Body of pancreas (tissue), 4 donors: Measurements from ENCODE around the gene SLN. TPM values are rescaled to one million over a fixed set of nuclear protein-coding genes. Genes with fewer than 3 reads are reported as not detected.

Source experiments
- ATAC-seq: fragments of 150-250 bp; one replicate; pipeline ENCODE4 v1.9.1; 2016
- DNase-seq, 4 donors: peaks; one replicate each; pipeline ENCODE4 v3.0.0-alpha.2; 2019
- H3K27ac ChIP-seq, 4 donors: fragments of 200-600 bp; sonication (generic); 1 replicate in 3 of 4; 2 replicates in 1 of 4; pipeline versions ENCODE4 v1.5.1 to v1.6.1; 2016 to 2019; ENCODE audit warnings: mild to moderate bottlenecking in 1 of 4, mixed read lengths in 1 of 4, moderate library complexity in 1 of 4
- H3K27me3 ChIP-seq, 2 donors: fragments of 200-600 bp; sonication (generic); one replicate each; pipeline ENCODE4 v1.6.0; 2016; ENCODE audit warnings: mild to moderate bottlenecking in 1 of 2
- H3K36me3 ChIP-seq, 2 donors: fragments of 200-600 bp; sonication (generic); replicated peaks in 1 of 2; 2 replicates each; pipeline ENCODE4 v1.5.1; 2016; ENCODE audit warnings: low read depth in 2 of 2; ENCODE audit not compliant: insufficient read depth in 1 of 2
- H3K4me1 ChIP-seq: fragments of 200-600 bp; sonication (generic); one replicate; pipeline ENCODE4 v1.6.0; 2016
- H3K4me3 ChIP-seq, 2 donors: fragments of 200-600 bp; sonication (generic); 1 replicate in 1 of 2; 2 replicates in 1 of 2; pipeline ENCODE4 v1.5.1; 2016 to 2019
- H3K9me3 ChIP-seq, 3 donors: fragments of 200-600 bp; sonication (generic); 1 replicate in 2 of 3; 2 replicates in 1 of 3; pipeline ENCODE4 v1.5.1; 2016
- POLR2A ChIP-seq, 3 donors: fragments of 450-650 bp; IDR thresholded peaks; one replicate each; pipeline ENCODE4 v1.6.1; 2016; ENCODE audit warnings: antibody characterized with exemption in 3 of 3, mild to moderate bottlenecking in 2 of 3
- WGBS, 2 donors: methylation state at CpG; one replicate each; pipeline ENCODE4 v1.1.5; 2017; 5-methylcytosine and 5-hydroxymethylcytosine counted together
- intact Hi-C: fragments of 100-400 bp; cut with DNase I; formaldehyde crosslinking; loops from one replicate; pipeline ENCODE4 v1.15.1; 2023
- total RNA-seq, 2 donors: library from RNA; depleted of rRNA; stranded (reverse); fragments of >200 nt; gene quantifications; one replicate each; pipeline ENCODE4 v1.1.0, GENCODE V29; 2016
- TF ChIP-seq, protein P1 (sequence below), 7 experiments: fragments of 450-650 bp in 4 of 7; fragments of 200-600 bp in 3 of 7; sonication (generic) in 3 of 7; IDR thresholded peaks; one replicate each; pipeline ENCODE4 v1.5.1; 2016 to 2019; ENCODE audit warnings: antibody characterized with exemption in 7 of 7

SLN gene
- total RNA-seq, 2 donors from 2014 or later: 2.3 to 3.0 TPM

DNA sequence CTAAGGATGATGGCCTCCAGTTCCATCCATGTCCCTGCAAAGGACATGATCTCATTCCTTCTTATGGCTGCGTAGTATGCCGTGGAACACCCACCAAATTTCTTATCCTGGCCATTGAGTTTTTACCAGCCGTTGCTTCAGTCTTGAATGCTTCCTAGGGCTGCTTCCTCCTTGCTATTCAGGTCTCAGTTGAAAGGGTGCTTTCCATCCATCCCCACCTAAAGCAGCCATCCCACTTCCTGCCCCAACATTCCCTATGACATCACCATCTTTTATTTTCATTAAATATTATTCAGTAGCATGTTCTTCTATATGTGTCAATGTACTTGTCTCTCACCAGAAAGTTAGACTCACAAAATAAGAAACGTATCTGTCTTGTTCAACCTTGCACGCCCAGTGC is 40.7 kb upstream of the SLN start:
- TF ChIP-seq POLR2A (IDR thresholded peaks at IDR 0.05): no peak
- TF ChIP-seq, protein P1, sequence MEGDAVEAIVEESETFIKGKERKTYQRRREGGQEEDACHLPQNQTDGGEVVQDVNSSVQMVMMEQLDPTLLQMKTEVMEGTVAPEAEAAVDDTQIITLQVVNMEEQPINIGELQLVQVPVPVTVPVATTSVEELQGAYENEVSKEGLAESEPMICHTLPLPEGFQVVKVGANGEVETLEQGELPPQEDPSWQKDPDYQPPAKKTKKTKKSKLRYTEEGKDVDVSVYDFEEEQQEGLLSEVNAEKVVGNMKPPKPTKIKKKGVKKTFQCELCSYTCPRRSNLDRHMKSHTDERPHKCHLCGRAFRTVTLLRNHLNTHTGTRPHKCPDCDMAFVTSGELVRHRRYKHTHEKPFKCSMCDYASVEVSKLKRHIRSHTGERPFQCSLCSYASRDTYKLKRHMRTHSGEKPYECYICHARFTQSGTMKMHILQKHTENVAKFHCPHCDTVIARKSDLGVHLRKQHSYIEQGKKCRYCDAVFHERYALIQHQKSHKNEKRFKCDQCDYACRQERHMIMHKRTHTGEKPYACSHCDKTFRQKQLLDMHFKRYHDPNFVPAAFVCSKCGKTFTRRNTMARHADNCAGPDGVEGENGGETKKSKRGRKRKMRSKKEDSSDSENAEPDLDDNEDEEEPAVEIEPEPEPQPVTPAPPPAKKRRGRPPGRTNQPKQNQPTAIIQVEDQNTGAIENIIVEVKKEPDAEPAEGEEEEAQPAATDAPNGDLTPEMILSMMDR (IDR thresholded peaks at IDR 0.05): no peak
- DNase-seq (no peak), ATAC-seq (no peak)
- Histone ChIP-seq H3K9me3 (no peaks in the 10 kb centered on the region), H3K27ac (no peak overlapping the region), H3K4me1 (no peaks in the 10 kb centered on the region), H3K4me3 (no peak overlapping the region), H3K27me3 (no peaks in the 10 kb centered on the region), H3K36me3 (no peaks in the 10 kb centered on the region)
- intact Hi-C loops: no loop called here
- WGBS, 2 donors: 38 to 58% methylated on average over 5 of the region's 5 CpGs

DNA sequence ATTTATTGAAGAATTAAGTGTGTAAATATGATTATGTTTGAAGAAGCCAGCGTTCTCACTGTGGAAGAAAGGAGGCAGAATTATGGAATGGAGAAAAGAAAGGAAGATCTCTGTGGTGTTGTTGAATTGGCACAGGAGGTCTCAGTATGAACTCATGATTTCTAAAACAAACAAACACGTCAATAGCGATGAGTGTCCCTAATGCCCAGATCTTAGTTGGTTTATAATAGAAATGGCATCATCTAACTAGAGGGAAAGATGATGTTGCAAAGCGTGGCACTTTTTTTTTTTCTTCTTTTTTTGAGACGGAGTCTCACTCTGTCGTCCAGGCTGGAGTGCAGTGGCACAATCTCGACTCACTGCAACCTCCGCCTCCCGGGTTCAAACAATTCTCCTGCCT is 39.2 kb upstream of the SLN start:
- TF ChIP-seq POLR2A (IDR thresholded peaks at IDR 0.05): no peak
- Histone ChIP-seq H3K36me3 (no peaks in the 10 kb centered on the region), H3K9me3 (no peaks in the 10 kb centered on the region), H3K27ac (no peak overlapping the region), H3K27me3 (no peaks in the 10 kb centered on the region), H3K4me1 (no peaks in the 10 kb centered on the region), H3K4me3 (no peak overlapping the region)
- intact Hi-C loops: no loop called here
- DNase-seq: no peak
- 66 to 70% methylated on average over 9 of the region's 9 CpGs for WGBS, 2 donors
- no peak for ATAC-seq

DNA sequence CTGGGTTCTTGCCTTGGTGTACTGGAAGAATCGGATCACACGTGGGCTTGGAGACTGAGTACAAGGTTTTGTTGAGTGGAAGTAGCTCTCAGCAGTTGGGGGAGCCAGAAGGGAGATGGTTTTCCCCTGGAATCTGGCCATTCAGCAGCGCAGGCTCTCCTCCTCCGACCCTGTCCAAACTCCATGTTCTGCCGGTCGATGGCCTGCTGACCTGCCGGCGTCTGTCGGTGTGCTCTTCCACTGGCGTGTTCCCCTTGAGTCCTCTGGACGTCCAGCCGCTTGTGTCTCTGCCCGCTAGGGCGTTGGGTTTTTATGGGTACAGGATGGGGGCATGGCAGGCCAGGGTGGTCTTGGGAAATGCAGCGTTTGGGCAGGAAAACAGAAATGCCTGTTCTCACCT is 38.5 kb upstream of the SLN start:
- DNase-seq: no peak
- 73 to 76% methylated on average over 14 to 15 of the region's 15 CpGs for WGBS, 2 donors

DNA sequence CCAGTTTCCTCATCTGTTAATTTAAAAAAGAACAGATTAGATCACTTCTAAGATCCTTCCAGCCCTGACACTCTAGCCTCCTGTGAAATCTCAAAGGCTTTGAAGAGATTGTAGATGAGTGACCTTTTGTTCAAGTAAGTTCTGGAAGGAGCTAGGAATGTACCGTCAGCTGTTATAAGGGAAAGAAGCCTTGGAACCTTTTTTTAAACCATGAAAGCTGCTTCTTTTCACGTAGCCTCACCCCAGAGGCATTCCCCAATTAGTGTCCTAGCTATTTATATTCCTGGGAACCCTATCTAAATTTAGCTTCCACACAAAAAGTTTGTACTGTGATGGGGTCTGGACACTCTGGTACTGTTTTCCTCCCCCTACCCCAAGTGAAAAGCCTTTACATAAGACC is 35.8 kb upstream of the SLN start:
- 25 to 38% methylated on average over 2 of the region's 2 CpGs for WGBS, 2 donors
- H3K9me3 ChIP-seq: no peaks in the 10 kb centered on the region
- intact Hi-C loops: no loop called here
- no peaks in the 10 kb centered on the region for H3K4me1 ChIP-seq
- TF ChIP-seq POLR2A (IDR thresholded peaks at IDR 0.05): no peak
- TF ChIP-seq, protein P1 (IDR thresholded peaks at IDR 0.05): no peak
- no peaks in the 10 kb centered on the region for H3K27me3 ChIP-seq
- no peaks in the 10 kb centered on the region for H3K36me3 ChIP-seq
- H3K27ac ChIP-seq: no peak overlapping the region
- no peak for ATAC-seq
- no peak for DNase-seq
- no peak overlapping the region for H3K4me3 ChIP-seq

More for the DNA sequence above, 38.5 kb upstream of the SLN start:
- ATAC-seq: no peak
- no peak overlapping the region for H3K4me3 ChIP-seq
- intact Hi-C loops: no loop called here
- H3K4me1 ChIP-seq: no peaks in the 10 kb centered on the region
- H3K27me3 ChIP-seq: no peaks in the 10 kb centered on the region
- H3K9me3 ChIP-seq: no peaks in the 10 kb centered on the region
- no peaks in the 10 kb centered on the region for H3K36me3 ChIP-seq
- no peak overlapping the region for H3K27ac ChIP-seq
- TF ChIP-seq POLR2A (IDR thresholded peaks at IDR 0.05): no peak

DNA sequence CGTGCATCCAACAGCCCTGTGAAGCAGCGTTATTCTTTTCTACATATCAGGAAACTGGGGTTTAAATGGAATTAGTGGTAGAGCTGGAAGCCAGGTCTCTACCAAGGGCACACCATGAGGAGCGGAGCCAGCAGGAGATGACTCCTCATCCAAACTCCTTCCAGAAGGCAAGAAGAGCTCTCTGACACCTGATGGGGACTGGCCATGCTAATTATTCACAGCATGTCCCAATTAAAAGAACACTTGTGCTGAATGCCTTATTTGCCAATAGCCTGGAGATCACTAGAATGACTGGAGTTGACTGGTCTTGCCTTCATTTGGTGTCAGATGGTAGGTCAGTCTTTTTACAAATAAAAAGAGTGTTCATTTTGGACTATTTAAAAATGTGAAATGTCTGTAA is 32.9 kb upstream of the SLN start:
- DNase-seq (no peak), ATAC-seq (no peak)
- 36 to 51% methylated on average over 3 of the region's 3 CpGs for WGBS, 2 donors
- Histone ChIP-seq H3K4me1 (no peaks in the 10 kb centered on the region), H3K27me3 (no peaks in the 10 kb centered on the region), H3K4me3 (no peak overlapping the region), H3K9me3 (no peaks in the 10 kb centered on the region), H3K27ac (no peak overlapping the region), H3K36me3 (no peaks in the 10 kb centered on the region)
- TF ChIP-seq, protein P1 (IDR thresholded peaks at IDR 0.05): no peak
- no peak for TF ChIP-seq POLR2A (IDR thresholded peaks at IDR 0.05)
- intact Hi-C loops: no loop called here

DNA sequence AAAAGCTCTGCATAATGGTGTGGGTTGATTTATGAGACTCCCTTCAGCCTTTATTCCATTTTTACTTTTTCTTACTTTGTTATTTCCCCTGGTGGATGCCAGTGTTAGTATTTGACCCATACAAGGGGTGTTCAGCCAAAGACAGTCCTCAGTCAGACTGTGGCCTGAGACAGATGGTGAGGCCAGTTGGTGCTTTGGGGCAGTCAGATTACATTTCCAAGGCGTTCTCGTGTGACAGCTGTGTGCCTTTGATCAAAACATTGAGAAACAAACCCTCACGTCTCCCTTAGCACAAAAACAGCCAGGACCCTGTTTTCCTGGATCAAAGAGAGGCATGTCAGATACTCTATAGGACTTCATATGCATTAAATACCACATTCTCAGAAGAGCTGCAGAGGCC is 31.3 kb upstream of the SLN start:
- Histone ChIP-seq H3K27ac (no peak overlapping the region), H3K4me3 (no peak overlapping the region), H3K9me3 (no peaks in the 10 kb centered on the region), H3K36me3 (no peaks in the 10 kb centered on the region), H3K27me3 (no peaks in the 10 kb centered on the region), H3K4me1 (no peaks in the 10 kb centered on the region)
- intact Hi-C loops: no loop called here
- TF ChIP-seq, protein P1 (IDR thresholded peaks at IDR 0.05): no peak
- TF ChIP-seq POLR2A (IDR thresholded peaks at IDR 0.05): no peak
- ATAC-seq (no peak), DNase-seq (no peak)
- WGBS, 2 donors: 24 to 38% methylated on average over 3 of the region's 3 CpGs
